BJ (cell line): Measurements from ENCODE around the gene CYP51A1. TPM values are rescaled to one million over a fixed set of nuclear protein-coding genes. Genes with fewer than 3 reads are reported as not detected.
"Not testable (repeated sequence)": the region's sequence is repeated elsewhere in the genome, so short reads cannot be mapped to it uniquely, and the experiment has no call there.

Experiments
- CTCF ChIA-PET: fragments of 350-600 bp; formaldehyde crosslinking; extraction: SDS; loops from one replicate; lab custom pipeline; 2021; ENCODE audit warnings: antibody characterized with exemption, inconsistent platforms; lab: Yijun Ruan, JAX
- POLR2A ChIA-PET: fragments of 300-600 bp; sonication (Branson Sonifier 250); formaldehyde crosslinking; extraction: SDS; loops from one replicate; lab custom pipeline; 2021; ENCODE audit warnings: antibody characterized with exemption; lab: Charles Lee
- DNase-seq: peaks from one replicate; pipeline ENCODE4 v3.0.0-alpha.2; 2011; ENCODE audit warnings: low read depth
- H3K27me3 ChIP-seq: 2 replicates; pipeline ENCODE4 v1.6.0; 2011; ENCODE audit warnings: low read length; ENCODE audit not compliant: control insufficient read depth, insufficient read depth
- H3K36me3 ChIP-seq: 2 replicates; pipeline ENCODE4 v1.5.1; 2011; ENCODE audit warnings: low read length; ENCODE audit not compliant: control insufficient read depth, insufficient read depth
- H3K4me3 ChIP-seq: 2 replicates; pipeline ENCODE4 v1.5.1; 2011; ENCODE audit warnings: low read depth, mild to moderate bottlenecking, control low read depth, low read length
- CTCF ChIP-seq: IDR thresholded peaks from 2 replicates; pipeline ENCODE4 v1.5.1; 2011; ENCODE audit warnings: low read depth, mild to moderate bottlenecking, control low read depth, inconsistent platforms, low read length, moderate library complexity; ENCODE audit not compliant: insufficient read depth
- polyA plus RNA-seq: library from polyadenylated mRNA; depleted of rRNA; stranded (reverse); fragments of >200 nt; gene quantifications from 2 replicates; pipeline ENCODE4 v1.2.3, GENCODE V29; 2011

Gene CYP51A1
- polyA plus RNA-seq, 1 experiment: 2.2 TPM

DNA sequence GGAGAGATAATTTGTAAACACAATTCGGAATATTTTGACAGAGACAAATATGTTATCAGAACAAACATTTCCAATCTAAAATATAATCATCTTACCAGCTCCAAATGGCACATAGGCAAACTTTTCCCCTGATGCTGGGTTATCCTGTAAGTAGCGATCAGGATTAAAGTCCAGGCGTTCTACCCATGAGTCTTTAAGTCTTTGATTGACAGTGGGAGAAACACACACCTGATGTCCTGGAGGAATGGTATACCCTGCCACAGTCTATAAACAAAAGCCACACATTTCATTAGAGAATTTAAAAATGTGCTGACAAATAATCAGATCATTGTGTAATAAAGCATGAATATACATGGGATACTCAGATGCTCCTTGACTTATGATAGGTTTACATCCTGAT lies 17.3 kb downstream of the CYP51A1 start:
- DNase-seq: no peak
- no peak for TF ChIP-seq CTCF
- H3K4me3 ChIP-seq: no peak overlapping the region
- POLR2A ChIA-PET: no interaction called here
- CTCF ChIA-PET: interaction anchor here (0.6 to 2.1 kb wide), 2 partner anchors 17 to 40 kb away, joined by 3 to 9 read pairs; partner anchors contain the start of gene CYP51A1
- no peaks in the 10 kb centered on the region; the same call in 1 of the 2 replicates for H3K36me3 ChIP-seq
- no peaks in the 10 kb centered on the region for H3K27me3 ChIP-seq

GRCh38 chr7:92115821-92116220 lies 18.5 kb downstream of the CYP51A1 start:
- ChIA-PET POLR2A (no interaction called here), CTCF (interaction anchor here (2.1 kb wide), 1 partner anchor 18 kb away, joined by 9 read pairs; the partner anchor contains the start of gene CYP51A1)
- Histone ChIP-seq H3K27me3 (no peaks in the 10 kb centered on the region), H3K36me3 (no peaks in the 10 kb centered on the region; the same call in 1 of the 2 replicates), H3K4me3 (no peak overlapping the region)
- no peak for TF ChIP-seq CTCF
- no peak for DNase-seq

DNA sequence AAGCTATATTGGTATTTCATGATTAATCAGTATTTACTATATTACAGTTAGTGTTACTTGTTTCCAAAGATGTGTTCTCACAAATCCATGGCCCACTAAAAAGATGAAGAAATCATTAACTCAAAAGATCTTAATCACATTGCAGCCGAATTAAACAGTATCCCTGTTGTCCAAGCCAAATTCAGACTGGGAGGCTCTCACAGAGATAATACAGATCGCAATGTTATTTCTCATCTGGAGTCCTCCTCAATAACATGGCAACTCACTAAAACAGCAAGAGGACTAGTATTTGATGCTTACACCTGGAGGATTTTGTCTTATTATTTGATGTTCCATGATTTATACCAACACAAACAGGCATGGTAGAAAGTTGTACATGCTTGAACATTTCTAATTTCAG lies 23.4 kb downstream of the CYP51A1 start:
- no peak for DNase-seq
- Histone ChIP-seq H3K4me3 (no peak overlapping the region), H3K27me3 (no peaks in the 10 kb centered on the region), H3K36me3 (no peaks in the 10 kb centered on the region; the same call in 1 of the 2 replicates)
- ChIA-PET CTCF (no interaction called here), POLR2A (no interaction called here)
- TF ChIP-seq CTCF: no peak

DNA sequence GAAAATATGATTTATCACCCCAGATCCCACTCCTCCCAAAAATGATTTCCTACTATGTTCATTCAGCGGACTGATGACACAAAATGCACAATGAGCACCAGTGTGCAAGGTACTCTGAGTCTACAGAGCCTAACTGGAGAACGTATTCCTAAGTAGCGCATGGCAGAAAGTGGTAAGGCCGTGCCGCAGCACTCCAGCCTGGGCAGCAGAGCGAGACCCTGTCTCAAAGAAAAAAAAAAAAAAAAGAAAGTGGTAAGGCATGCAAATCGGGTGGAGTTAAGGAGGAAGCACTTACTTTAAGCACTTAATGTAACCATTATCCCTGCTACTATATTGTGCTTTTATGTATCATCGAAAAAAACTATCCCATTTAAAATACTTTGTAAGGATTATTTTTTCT lies 25.5 kb downstream of the CYP51A1 start:
- no peak for TF ChIP-seq CTCF
- POLR2A ChIA-PET: no interaction called here
- Histone ChIP-seq H3K27me3 (no peaks in the 10 kb centered on the region), H3K4me3 (no peak overlapping the region), H3K36me3 (peaks cover 5% of the 10 kb centered on the region)
- no peak for DNase-seq
- CTCF ChIA-PET: no interaction called here

- ChIA-PET CTCF (interaction anchor here (1.1 kb wide), 1 partner anchor 9 kb away, joined by 6 read pairs; no protein-coding TSS in a partner anchor), POLR2A (interaction anchor here (0.7 kb wide), 1 partner anchor 8 kb away, joined by 5 read pairs; no protein-coding TSS in a partner anchor)
- peaks cover 12% of the 10 kb centered on the region for H3K36me3 ChIP-seq
Observed at GRCh38 chr7:92102862-92103261, 31.4 kb downstream of the CYP51A1 start.

DNA sequence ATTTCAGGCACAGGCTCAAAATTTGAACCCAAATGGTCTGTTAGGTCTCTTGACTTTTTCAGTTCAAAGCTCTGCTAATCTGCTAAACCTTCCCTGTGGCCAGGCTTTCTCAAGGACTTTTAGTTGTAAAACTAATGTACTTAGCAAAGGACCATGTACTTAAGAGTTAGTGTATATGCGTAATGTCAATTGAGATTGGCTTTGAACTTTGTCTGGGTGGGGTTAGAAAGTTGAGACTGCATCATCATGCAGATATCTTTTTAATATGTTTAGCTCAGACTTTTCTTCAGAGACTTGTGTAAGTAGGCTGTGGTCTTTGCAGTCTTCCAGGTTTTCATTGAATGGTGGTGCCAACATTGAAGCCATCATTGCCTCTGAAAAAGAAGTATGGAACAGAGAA lies 33.7 kb downstream of the CYP51A1 start:
- Histone ChIP-seq H3K36me3 (peaks cover 11% of the 10 kb centered on the region), H3K27me3 (no peaks in the 10 kb centered on the region), H3K4me3 (no peak overlapping the region)
- POLR2A ChIA-PET: no interaction called here
- TF ChIP-seq CTCF: no peak
- DNase-seq: no peak
- CTCF ChIA-PET: no interaction called here

More at GRCh38 chr7:92102862-92103261, 31.4 kb downstream of the CYP51A1 start:
- DNase-seq, H3K4me3 ChIP-seq, H3K27me3 ChIP-seq: not testable (repeated sequence)
